HG03097 (cell line): ENCODE data around the gene TOGARAM1.

ENCODE experiments used
- ATAC-seq: cut with Tn5 transposase; IDR thresholded peaks from one replicate; pipeline ENCODE4 v1.9.1; 2021; ENCODE audit not compliant: unreplicated experiment, low FRiP score

TOGARAM1 gene, protein sequence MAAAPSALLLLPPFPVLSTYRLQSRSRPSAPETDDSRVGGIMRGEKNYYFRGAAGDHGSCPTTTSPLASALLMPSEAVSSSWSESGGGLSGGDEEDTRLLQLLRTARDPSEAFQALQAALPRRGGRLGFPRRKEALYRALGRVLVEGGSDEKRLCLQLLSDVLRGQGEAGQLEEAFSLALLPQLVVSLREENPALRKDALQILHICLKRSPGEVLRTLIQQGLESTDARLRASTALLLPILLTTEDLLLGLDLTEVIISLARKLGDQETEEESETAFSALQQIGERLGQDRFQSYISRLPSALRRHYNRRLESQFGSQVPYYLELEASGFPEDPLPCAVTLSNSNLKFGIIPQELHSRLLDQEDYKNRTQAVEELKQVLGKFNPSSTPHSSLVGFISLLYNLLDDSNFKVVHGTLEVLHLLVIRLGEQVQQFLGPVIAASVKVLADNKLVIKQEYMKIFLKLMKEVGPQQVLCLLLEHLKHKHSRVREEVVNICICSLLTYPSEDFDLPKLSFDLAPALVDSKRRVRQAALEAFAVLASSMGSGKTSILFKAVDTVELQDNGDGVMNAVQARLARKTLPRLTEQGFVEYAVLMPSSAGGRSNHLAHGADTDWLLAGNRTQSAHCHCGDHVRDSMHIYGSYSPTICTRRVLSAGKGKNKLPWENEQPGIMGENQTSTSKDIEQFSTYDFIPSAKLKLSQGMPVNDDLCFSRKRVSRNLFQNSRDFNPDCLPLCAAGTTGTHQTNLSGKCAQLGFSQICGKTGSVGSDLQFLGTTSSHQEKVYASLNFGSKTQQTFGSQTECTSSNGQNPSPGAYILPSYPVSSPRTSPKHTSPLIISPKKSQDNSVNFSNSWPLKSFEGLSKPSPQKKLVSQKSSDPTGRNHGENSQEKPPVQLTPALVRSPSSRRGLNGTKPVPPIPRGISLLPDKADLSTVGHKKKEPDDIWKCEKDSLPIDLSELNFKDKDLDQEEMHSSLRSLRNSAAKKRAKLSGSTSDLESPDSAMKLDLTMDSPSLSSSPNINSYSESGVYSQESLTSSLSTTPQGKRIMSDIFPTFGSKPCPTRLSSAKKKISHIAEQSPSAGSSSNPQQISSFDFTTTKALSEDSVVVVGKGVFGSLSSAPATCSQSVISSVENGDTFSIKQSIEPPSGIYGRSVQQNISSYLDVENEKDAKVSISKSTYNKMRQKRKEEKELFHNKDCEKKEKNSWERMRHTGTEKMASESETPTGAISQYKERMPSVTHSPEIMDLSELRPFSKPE (N-terminal part only)

GRCh38 chr14:44961554-44962333, at the start of gene TOGARAM1, which contains the start of gene KLHL28:
Gene TOGARAM1 (plus strand): TSS chr14:44962190. CDS start chr14:44962422, 232 bp downstream.
Gene KLHL28 (minus strand): TSS chr14:44961947. CDS start chr14:44945928, 16,019 bp downstream.
- peak; percentile 91 for ATAC-seq

DNA sequence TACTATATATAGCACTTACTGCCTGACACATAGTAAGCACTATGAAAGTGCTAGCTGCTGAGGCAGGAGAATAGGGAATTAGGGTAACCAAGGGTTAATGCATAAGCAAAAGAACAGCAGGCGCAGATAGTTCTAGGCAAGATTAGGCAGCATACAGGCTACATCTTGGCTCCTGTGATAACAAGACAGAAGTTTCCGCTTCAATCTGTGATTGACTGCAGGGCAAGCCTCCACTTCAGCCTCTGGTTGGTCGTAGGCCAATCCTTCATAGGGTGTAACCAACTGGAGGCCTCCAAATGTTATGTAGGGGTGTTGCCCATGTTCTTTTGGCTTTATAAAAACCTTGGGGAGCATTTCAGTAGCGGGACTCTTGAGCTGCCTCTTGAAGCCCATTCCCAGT, 47.1 kb upstream of the TOGARAM1 start:
- no peak for ATAC-seq

DNA sequence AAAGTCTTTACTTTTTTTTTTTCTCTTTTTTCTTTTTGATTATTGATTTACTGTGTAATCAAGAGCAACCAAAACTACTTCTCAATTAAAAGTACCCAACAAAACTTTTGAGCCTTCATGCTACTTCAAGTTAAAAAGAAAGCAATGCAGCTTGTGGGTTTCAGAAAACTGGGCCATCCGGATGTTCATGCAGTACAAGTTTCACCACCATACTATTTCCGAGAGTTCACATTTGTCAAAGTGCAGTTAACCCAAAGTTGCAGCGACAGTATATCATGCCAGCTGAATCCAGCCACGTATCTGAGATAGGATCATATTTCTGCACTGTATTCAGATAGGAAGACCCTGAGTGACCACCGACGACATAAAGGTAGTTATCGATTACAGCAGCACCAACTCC, 33.2 kb upstream of the TOGARAM1 start:
- no peak for ATAC-seq

- no peak for ATAC-seq
Observed at GRCh38 chr14:44935155-44935554, 26.8 kb upstream of the TOGARAM1 start.

DNA sequence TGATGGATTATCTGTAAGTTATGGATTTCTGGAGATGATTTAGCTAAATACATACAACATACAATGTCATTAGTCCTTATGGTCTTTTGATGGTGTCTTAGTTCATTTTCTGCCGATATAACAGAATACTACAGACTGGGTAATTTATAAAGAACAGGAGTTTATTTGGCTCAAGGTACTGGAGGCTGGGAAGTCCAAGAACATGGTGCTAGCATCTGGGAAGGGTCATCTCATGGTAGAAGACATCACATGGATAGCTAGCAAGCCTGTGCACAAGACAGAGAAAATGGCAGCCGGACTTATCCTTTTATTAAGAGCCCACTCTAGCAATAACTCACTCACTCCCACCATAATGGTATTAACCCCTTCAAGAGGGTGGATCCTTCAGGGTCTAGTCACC, 24.4 kb upstream of the TOGARAM1 start:
- no peak for ATAC-seq

DNA sequence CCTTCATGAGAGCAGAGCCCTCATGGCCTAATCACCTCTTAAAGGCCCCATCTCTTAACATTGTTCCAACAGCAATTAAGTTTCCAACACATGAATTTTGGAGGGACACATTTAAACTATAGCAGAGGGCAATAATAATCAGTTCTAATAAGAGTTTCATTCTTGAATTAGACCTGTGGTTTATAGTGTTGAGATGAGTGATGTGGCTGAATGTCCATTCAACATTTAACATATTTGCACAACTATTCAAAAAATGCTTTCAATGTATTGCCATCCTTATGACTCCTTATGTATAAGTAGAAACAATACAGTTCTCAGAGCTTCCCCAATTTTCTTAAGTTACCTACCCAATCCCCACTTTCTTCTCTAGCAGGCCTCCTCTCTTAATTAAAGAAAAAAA, 21.8 kb upstream of the TOGARAM1 start:
- no peak for ATAC-seq

- no peak for ATAC-seq
Observed at GRCh38 chr14:44940944-44941343, 21.0 kb upstream of the TOGARAM1 start.

DNA sequence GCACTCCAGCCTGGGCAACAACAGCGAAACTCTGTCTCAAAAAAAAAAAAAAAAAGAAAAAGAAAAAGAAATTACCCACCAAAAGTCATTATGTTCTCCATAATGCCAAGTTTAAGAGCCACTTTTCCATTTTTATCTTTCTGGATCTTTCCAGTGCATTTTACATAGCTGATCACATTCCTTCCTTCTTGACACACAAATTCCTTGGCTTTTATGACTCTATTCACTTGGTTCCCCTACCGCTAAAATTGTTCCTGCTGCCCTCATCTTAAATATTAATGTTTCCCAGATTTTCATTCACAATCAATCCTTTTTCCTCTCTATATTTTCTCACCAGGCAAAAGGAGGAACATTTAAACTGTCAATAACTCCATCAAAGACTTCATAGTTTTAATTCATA, 20.4 kb upstream of the TOGARAM1 start:
- no peak for ATAC-seq

DNA sequence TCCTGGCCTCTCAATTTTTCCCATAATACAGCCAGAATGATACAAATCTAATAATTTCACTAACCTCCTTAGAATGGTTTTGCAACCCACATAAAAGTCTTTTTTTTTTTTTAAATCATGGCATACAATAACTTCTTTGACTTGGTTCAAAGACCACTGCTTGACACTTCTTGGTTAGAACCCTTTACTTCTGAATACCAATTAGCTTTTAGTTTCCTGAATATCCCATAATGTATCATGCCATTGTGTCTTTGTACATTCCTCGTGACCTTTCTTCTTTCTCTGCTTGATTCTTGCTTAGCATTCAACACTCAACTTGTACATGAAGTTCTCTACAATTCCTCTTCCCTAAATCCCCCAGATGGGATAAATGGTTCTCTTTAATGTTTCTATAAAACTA, 19.6 kb upstream of the TOGARAM1 start:
- no peak for ATAC-seq

- no peak for ATAC-seq
Observed at GRCh38 chr14:44944107-44944506, 17.9 kb upstream of the TOGARAM1 start.

GRCh38 chr14:44945264-44945663, 16.7 kb upstream of the TOGARAM1 start:
- no peak for ATAC-seq

DNA sequence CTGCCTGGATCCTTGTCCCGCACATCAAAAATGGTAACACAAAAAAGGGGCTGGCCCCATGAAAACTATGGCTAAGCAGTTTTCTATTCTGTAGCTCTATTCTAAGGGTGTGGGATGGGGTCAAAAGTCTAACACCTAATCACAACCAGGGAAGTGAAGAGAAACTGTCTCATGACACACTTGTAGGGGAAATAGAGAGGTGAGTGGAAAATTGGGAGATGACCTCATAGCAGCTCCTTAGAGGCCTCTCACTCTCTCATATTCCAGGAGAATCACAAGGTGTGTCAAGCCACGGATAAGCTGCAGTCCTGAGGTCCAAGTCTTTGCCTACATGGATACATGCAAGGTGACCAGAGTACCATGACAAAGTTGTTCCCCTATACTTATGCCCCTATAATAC, 10.9 kb upstream of the TOGARAM1 start:
- ATAC-seq, result no peak

DNA sequence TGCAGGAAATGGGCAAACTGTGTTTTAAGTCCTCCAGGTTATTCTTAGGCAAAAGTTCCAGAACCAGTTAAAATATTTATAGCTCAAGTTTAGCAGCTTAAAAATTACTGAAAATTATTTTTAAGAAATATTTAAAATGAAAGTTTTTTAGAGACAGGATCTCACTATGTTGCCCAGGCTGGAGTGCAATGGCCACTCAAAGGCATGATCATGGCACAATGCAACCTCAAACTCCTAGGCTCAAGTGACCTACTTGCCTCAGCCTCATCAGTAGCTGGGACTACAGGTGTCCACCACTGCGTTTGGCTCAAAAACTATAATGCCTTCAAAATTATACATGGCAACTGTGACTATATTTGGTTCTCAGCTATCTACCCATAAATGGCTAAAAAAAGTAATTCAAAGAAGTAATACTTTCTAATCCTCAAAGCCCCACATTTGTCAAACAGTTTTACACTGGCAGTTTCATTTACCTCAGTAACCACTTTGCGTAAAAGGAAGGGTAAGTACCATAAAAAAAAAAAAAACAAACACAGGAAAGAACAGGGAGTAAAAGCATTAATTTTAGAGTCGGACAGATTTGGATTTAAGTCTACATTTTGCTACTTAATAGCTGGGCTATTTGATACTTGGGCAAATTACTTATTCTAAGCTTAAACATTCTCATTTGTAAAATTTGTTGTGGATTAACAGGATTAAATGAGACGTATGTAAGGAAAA, 9.4 kb upstream of the TOGARAM1 start:
- ATAC-seq, result no peak

- ATAC-seq, result no peak
Observed at GRCh38 chr14:44954750-44955149, 7.2 kb upstream of the TOGARAM1 start.

GRCh38 chr14:44955528-44955927, 6.5 kb upstream of the TOGARAM1 start:
- ATAC-seq, result no peak

- ATAC-seq, result no peak
Observed at GRCh38 chr14:44956866-44957265, 5.1 kb upstream of the TOGARAM1 start.

DNA sequence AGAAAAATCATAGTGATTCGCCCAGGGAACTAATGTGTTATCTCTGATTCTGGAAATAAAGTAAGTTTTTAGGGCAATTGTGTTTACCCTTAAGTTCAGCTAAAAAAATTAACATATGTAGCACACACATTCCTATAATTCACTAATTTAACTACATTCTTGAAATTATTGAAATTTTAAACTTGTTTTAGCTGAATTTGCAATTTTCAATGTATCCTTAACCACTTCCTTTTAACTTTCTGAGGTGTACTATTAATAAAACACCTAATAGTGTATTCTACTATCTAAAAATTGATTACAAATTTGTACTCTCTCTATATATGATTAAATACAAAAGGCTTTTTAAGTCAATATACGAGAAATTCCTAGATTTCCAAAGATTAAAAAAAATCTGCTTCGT, 2.5 kb upstream of the TOGARAM1 start:
- ATAC-seq, result no peak

- ATAC-seq, result no peak
Observed at GRCh38 chr14:44960146-44960545, 1.8 kb upstream of the TOGARAM1 start.

DNA sequence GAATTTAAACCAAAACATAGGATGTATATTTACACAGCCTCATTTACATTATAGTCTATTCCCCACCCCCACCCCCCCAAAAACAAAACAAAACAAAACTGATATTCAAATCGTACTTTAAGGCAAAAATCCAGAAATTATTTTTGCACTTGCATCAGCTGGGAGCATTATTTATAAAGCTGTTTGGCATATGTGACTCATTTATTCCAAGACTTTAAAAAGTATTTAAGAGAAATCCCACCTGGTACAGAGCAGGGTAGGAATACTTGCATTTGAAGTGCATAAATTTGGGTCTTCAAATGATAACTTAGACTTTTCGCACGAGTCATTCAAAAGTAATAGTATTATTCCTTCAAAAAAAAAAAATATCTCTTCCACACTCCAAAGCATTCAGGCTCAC, 1.3 kb upstream of the TOGARAM1 start:
- no peak for ATAC-seq
